MM.1S (cell line): ENCODE measurements around the gene L3MBTL4.

Source experiments
- DNase-seq: peaks from one replicate; pipeline ENCODE4 v3.0.0-alpha.2; 2015
- H2AFZ ChIP-seq: fragments of 300-600 bp; sonication (generic); 2 replicates; pipeline ENCODE4 v1.6.0; 2016; ENCODE audit warnings: antibody characterized with exemption, low read length
- H3F3A ChIP-seq: fragments of 300-600 bp; sonication (generic); 2 replicates; pipeline ENCODE4 v1.6.1; 2016; ENCODE audit warnings: mild to moderate bottlenecking, antibody characterized with exemption, low read length, moderate library complexity, mixed read lengths; ENCODE audit not compliant: insufficient read depth
- H3K27ac ChIP-seq: fragments of 300-600 bp; sonication (generic); 2 replicates; pipeline ENCODE4 v1.5.1; 2016; ENCODE audit warnings: mild to moderate bottlenecking, low read length
- H3K27me3 ChIP-seq: fragments of 300-600 bp; sonication (generic); replicated peaks from 2 replicates; pipeline ENCODE4 v1.6.0; 2016; ENCODE audit warnings: low read length; ENCODE audit not compliant: insufficient read depth
- H3K36me3 ChIP-seq: fragments of 300-600 bp; sonication (generic); replicated peaks from 2 replicates; pipeline ENCODE4 v1.6.1; 2016; ENCODE audit warnings: mild to moderate bottlenecking, low read length, mixed read lengths; ENCODE audit not compliant: insufficient read depth
- H3K4me1 ChIP-seq: fragments of 300-600 bp; sonication (generic); 2 replicates; pipeline ENCODE4 v1.6.1; 2016; ENCODE audit warnings: low read length, mixed read lengths
- H3K4me2 ChIP-seq: fragments of 300-600 bp; sonication (generic); 2 replicates; pipeline ENCODE4 v1.6.0; 2016; ENCODE audit warnings: low read depth, low read length
- H3K4me3 ChIP-seq: fragments of 300-600 bp; sonication (generic); 2 replicates; pipeline ENCODE4 v1.5.1; 2016; ENCODE audit warnings: low read length, mixed read lengths
- H3K79me2 ChIP-seq: fragments of 300-600 bp; sonication (generic); 2 replicates; pipeline ENCODE4 v1.6.1; 2016; ENCODE audit warnings: mixed run types, low read length, mixed read lengths
- H3K9ac ChIP-seq: fragments of 300-600 bp; sonication (generic); 2 replicates; pipeline ENCODE4 v1.6.1; 2016; ENCODE audit warnings: low read length, mixed read lengths
- H3K9me2 ChIP-seq: fragments of 300-600 bp; sonication (generic); replicated peaks from 2 replicates; pipeline ENCODE4 v1.6.1; 2016; ENCODE audit warnings: mild to moderate bottlenecking, low read length, mixed read lengths; ENCODE audit not compliant: insufficient read depth
- H3K9me3 ChIP-seq: fragments of 300-600 bp; sonication (generic); replicated peaks from 2 replicates; pipeline ENCODE4 v1.6.1; 2016; ENCODE audit warnings: mild to moderate bottlenecking, low read length, mixed read lengths; ENCODE audit not compliant: insufficient read depth
- H4K20me1 ChIP-seq: fragments of 300-600 bp; sonication (generic); 2 replicates; pipeline ENCODE4 v1.6.1; 2016; ENCODE audit warnings: mild to moderate bottlenecking, low read length, moderate library complexity, mixed read lengths; ENCODE audit not compliant: insufficient read depth
- CTCF ChIP-seq: fragments of 300-600 bp; sonication (generic); IDR thresholded peaks from 2 replicates; pipeline ENCODE4 v1.5.1; 2016; ENCODE audit warnings: antibody characterized with exemption, low read length, mixed read lengths
- EZH2 ChIP-seq: fragments of 300-600 bp; sonication (generic); optimal IDR thresholded peaks from 2 replicates; pipeline ENCODE3; 2017; ENCODE audit warnings: low read depth, mild to moderate bottlenecking, antibody characterized with exemption, low read length, mixed read lengths
- EZH2phosphoT487 ChIP-seq: fragments of 300-600 bp; sonication (generic); IDR thresholded peaks from 2 replicates; pipeline ENCODE4 v1.6.1; 2018; ENCODE audit warnings: antibody characterized with exemption, low read length

L3MBTL4 gene

GRCh38 chr18:5914016-5914415 is 500.7 kb downstream of the L3MBTL4 start:
- Histone ChIP-seq H3K27ac (no peak overlapping the region), H3K9me3 (no peaks in the 10 kb centered on the region), H3F3A (no peaks in the 10 kb centered on the region), H3K79me2 (no peaks in the 10 kb centered on the region), H3K9me2 (no peaks in the 10 kb centered on the region), H3K9ac (no peak overlapping the region), H3K27me3 (no peaks in the 10 kb centered on the region), H2AFZ (no peak overlapping the region), H4K20me1 (no peaks in the 10 kb centered on the region), H3K36me3 (no peaks in the 10 kb centered on the region), H3K4me3 (no peak overlapping the region), H3K4me1 (no peaks in the 10 kb centered on the region), H3K4me2 (no peak overlapping the region)
- DNase-seq, result no peak
- TF ChIP-seq EZH2, result no peak
- no peak for TF ChIP-seq CTCF
- no peak for TF ChIP-seq EZH2phosphoT487

GRCh38 chr18:5912566-5912965 is 502.1 kb downstream of the L3MBTL4 start:
- H3K9ac ChIP-seq, result no peak overlapping the region
- H3K27me3 ChIP-seq, result no peaks in the 10 kb centered on the region
- no peak for DNase-seq

GRCh38 chr18:5909125-5909524 is 505.6 kb downstream of the L3MBTL4 start:
- TF ChIP-seq CTCF, result no peak
- no peak for TF ChIP-seq EZH2
- no peak for TF ChIP-seq EZH2phosphoT487
- Histone ChIP-seq H3K9me3 (no peaks in the 10 kb centered on the region), H2AFZ (no peak overlapping the region), H3K9ac (no peak overlapping the region), H4K20me1 (no peaks in the 10 kb centered on the region), H3K4me1 (no peaks in the 10 kb centered on the region), H3K27me3 (no peaks in the 10 kb centered on the region), H3F3A (no peaks in the 10 kb centered on the region), H3K4me3 (no peak overlapping the region), H3K27ac (no peak overlapping the region), H3K9me2 (no peaks in the 10 kb centered on the region), H3K4me2 (no peak overlapping the region), H3K36me3 (no peaks in the 10 kb centered on the region), H3K79me2 (no peaks in the 10 kb centered on the region)
- DNase-seq, result no peak

More at GRCh38 chr18:5912566-5912965, 502.1 kb downstream of the L3MBTL4 start:
- Histone ChIP-seq H3K9me3 (no peaks in the 10 kb centered on the region), H4K20me1 (no peaks in the 10 kb centered on the region), H2AFZ (no peak overlapping the region), H3K27ac (no peak overlapping the region), H3K4me1 (no peaks in the 10 kb centered on the region), H3F3A (no peaks in the 10 kb centered on the region), H3K36me3 (no peaks in the 10 kb centered on the region), H3K79me2 (no peaks in the 10 kb centered on the region), H3K4me3 (no peak overlapping the region), H3K4me2 (no peak overlapping the region), H3K9me2 (no peaks in the 10 kb centered on the region)
- no peak for TF ChIP-seq EZH2
- no peak for TF ChIP-seq CTCF
- no peak for TF ChIP-seq EZH2phosphoT487
